ENCODE measurements around the gene SOAT2.

Gene SOAT2, protein sequence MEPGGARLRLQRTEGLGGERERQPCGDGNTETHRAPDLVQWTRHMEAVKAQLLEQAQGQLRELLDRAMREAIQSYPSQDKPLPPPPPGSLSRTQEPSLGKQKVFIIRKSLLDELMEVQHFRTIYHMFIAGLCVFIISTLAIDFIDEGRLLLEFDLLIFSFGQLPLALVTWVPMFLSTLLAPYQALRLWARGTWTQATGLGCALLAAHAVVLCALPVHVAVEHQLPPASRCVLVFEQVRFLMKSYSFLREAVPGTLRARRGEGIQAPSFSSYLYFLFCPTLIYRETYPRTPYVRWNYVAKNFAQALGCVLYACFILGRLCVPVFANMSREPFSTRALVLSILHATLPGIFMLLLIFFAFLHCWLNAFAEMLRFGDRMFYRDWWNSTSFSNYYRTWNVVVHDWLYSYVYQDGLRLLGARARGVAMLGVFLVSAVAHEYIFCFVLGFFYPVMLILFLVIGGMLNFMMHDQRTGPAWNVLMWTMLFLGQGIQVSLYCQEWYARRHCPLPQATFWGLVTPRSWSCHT

DNA sequence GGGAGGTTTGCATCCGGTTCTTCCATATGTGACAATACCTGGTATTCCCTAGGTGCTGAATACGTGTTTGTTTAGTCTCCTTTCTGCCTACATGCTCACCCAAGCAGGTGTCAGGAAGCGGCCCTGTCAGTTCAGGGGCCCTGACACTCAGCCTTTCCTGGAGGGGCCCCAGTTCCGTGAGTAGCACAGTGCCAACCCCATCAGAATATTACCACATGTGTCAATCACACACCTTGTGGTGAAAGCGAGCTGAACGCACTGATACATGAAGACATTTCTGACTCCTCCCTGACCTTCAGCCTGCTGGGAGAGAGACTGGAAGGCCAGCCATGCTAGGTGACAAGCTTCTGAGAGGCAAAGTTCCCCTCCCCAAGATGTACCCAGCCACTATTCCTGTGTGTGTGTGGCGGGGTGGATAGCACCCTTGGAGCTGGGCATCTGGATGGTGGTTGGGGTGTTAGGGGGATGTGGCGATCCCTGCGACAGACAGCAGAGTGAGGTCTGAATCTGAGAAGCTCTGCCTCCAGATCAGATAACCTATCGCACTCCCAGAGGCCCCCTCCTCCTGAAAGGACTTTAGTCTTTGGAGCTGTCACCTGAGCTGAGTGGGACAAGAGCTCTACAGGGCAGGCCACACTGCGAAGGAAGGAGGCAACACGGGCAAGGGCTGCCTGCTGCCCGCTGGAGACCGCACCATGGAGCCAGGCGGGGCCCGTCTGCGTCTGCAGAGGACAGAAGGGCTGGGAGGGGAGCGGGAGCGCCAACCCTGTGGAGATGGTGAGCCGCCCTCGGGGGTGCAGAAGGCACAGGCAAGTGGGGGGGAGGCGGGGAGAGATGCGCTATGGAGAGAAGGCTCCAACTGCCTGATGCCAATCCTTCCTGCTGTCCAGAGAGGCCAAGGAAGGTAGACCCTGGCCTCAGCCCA is at the start of gene SOAT2:
TSS of gene SOAT2 (plus strand) at position 604 of the 925 bp plus-strand sequence. CDS start at position 696, 92 bp downstream.
- no peak for TF ChIP-seq CTCF (IDR thresholded peaks at IDR 0.05; ENCODE audit: control insufficient read depth, extremely low read depth, insufficient read depth)
- H3K4me3 ChIP-seq (ENCODE audit: low read depth, low read length) = no peak within 1 kb of the TSS

DNA sequence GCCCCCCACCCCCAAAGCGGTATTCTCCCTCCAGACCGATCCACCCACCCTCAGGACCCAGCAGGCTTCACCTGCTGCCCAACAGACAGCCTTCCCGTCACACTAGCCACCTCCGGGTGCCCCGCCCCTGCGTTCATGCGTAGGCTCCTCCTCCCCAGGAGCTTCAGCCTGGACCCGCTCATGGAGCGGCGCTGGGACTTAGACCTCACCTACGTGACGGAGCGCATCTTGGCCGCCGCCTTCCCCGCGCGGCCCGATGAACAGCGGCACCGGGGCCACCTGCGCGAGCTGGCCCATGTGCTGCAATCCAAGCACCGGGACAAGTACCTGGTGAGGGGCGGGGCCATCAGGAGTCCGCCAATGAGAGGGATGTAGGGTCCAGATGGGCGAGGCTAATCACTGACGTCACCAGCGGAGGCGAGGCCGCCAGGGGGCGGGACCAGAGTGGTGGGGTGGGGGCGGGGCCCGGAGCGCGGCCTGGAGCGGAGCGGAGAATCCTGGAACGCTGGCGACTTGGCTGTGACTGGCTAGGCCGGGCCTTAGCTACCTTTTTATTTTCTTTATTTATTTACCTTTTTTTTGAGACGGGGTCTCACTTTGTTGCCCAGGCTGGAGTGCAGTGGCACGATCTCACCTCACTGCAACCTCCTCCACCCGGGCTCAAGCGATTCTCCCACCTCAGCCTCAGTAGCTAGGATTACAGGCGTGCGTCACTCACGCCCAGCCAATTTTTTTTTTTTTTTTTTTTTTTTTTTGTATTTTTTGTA is 49.0 kb upstream of the SOAT2 start:
- H3K4me3 ChIP-seq (ENCODE audit: low read depth, low read length) = peak overlapping the region; percentile 69
- DNase-seq (ENCODE audit: low read depth) = peak; percentile 89
- TF ChIP-seq CTCF (IDR thresholded peaks at IDR 0.05; ENCODE audit: control insufficient read depth, extremely low read depth, insufficient read depth) = no peak

More for the DNA sequence above, at the start of gene SOAT2:
- no peak for DNase-seq (ENCODE audit: low read depth)

DNA sequence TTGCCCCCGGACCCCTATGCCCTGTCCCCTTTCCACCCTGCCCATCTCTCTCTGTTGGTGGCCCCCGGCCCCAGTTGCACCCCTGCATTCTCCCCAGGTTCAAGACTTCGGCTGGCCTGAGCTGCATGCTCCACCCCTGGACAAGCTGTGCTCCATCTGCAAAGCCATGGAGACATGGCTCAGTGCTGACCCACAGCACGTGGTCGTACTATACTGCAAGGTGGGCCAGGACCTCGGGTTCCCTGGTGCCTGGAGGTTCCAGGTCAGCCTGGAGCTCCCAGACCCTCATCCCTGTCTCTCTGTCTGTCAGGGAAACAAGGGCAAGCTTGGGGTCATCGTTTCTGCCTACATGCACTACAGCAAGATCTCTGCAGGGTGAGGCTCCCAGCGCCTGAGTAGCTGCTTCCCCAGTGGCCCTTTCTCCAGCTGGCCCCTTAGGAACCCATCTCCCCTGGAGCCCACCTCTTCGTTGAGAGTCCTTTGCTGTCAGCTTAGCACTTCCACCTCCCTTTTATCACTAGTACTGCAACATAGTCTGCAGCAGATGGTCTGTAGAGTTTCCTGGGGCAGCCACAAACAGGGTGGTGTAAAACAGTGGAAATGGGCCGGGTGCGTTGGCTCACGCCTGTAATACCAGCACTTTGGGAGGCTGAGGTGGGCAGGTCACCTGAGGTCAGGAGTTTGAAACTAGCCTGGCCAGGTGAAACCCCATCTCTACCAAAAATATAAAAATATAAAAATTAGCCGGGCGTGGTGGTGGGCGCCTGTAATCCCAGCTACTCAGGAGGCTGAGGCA is 47.6 kb upstream of the SOAT2 start:
- no peak overlapping the region for H3K4me3 ChIP-seq (ENCODE audit: low read depth, low read length)
- no peak for DNase-seq (ENCODE audit: low read depth)
- TF ChIP-seq CTCF (IDR thresholded peaks at IDR 0.05; ENCODE audit: control insufficient read depth, extremely low read depth, insufficient read depth) = no peak

DNA sequence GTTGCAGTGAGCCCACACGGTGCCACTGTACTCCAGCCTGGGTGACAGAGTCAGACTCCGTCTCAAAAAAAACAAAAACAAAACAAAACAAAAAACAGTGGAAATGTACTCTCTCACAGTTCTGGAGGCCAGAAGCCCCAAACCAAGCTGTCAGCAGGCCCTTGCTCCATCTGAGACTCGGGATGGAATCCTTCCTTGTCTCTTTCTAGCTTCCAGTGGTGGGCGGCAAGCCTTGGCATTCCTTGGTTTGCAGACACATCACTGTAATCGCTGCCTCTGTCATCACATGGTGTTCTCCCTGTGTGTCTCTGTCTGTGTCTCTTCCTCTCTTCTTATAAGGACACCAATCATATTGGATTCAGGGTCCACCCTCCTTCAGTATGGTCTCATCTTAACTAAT is 47.0 kb upstream of the SOAT2 start:
- H3K4me3 ChIP-seq (ENCODE audit: low read depth, low read length) = no peak overlapping the region
- no peak for TF ChIP-seq CTCF (IDR thresholded peaks at IDR 0.05; ENCODE audit: control insufficient read depth, extremely low read depth, insufficient read depth)
- DNase-seq (ENCODE audit: low read depth) = no peak

- no peak for TF ChIP-seq CTCF (IDR thresholded peaks at IDR 0.05; ENCODE audit: control insufficient read depth, extremely low read depth, insufficient read depth)
Observed at GRCh38 chr12:53056901-53057300, 46.4 kb upstream of the SOAT2 start.

More at GRCh38 chr12:53056901-53057300, 46.4 kb upstream of the SOAT2 start:
- no peak overlapping the region for H3K4me3 ChIP-seq (ENCODE audit: low read depth, low read length)
- DNase-seq (ENCODE audit: low read depth) = no peak

All from LNCaP clone FGC (cell line).